ENCODE data around the gene HNRNPUL2.
"Not testable (repeated sequence)": the region's sequence is repeated elsewhere in the genome, so short reads cannot be mapped to it uniquely, and the experiment has no call there.

GRCh38 chr11:62760867-62761227 lies 33.6 kb upstream of the HNRNPUL2 start:
- TF ChIP-seq BACH2 (CRISPR knock-in tag; IDR thresholded peaks at IDR 0.05; ENCODE audit: borderline replicate concordance); RARB (CRISPR knock-in tag; IDR thresholded peaks at IDR 0.05); CREB5 (CRISPR knock-in tag; IDR thresholded peaks at IDR 0.05; ENCODE audit: low read depth); ZFP30 (CRISPR knock-in tag; IDR thresholded peaks at IDR 0.05); PATZ1 (CRISPR knock-in tag; IDR thresholded peaks at IDR 0.05; ENCODE audit: borderline replicate concordance); PPARA (CRISPR knock-in tag; IDR thresholded peaks at IDR 0.05; ENCODE audit: borderline replicate concordance); TSHZ2 (CRISPR knock-in tag; IDR thresholded peaks at IDR 0.05); ZC3H10 (CRISPR knock-in tag; IDR thresholded peaks at IDR 0.05); TOX (CRISPR knock-in tag; IDR thresholded peaks at IDR 0.05; ENCODE audit: borderline replicate concordance); ARNTL (CRISPR knock-in tag; IDR thresholded peaks at IDR 0.05; ENCODE audit: borderline replicate concordance, low read depth): not testable (repeated sequence)

All from SK-N-SH treated with all-trans-retinoic acid at 6 μM for 48 hours (cell line).